ENCODE data around the gene TMEM132C.

Gene TMEM132C

DNA sequence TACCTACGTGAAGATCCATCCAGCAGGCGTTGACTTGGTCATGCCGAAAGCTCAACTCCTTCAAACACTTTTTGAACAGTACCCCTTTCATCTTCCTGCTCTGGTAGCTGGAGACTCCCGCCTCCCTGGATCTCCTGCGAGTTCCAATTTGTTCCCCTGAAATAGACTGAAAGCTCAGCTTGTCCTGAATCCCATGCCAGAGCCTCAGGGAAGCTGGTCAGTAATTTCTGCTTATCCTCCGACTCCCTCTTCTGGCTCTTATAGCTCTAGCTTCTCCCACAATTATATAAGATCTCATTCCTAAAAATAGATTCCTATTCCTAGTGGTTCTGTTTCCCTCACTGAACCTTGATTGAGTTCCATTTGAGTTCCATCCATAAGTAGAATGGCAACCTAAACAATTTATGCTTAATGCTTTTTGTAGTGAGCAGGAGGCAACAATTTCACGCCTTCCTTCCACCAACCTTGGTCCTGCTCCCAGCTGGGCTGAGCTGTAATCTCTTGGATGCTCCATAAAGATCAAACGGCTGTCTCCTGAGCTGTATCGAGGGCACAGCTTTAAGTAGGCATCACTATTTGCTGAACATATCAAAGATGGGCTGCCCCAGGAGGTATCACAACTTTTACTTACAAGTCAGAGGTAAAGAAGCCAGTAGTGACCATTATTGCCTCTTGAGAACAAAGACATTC is 8.0 kb upstream of the TMEM132C start:
- TF ChIP-seq SIN3A (IDR thresholded peaks at IDR 0.05; ENCODE audit: borderline replicate concordance, insufficient read depth, low read length): no peak
- TF ChIP-seq TAF1 (IDR thresholded peaks at IDR 0.05; ENCODE audit: borderline replicate concordance, insufficient read depth, low read length): no peak
- no peak for TF ChIP-seq FOXP2 (optimal IDR thresholded peaks at IDR 0.05; ENCODE audit: borderline replicate concordance, extremely low read depth, extremely low read length, insufficient read depth)
- TF ChIP-seq POLR2AphosphoS5 (IDR thresholded peaks at IDR 0.05; ENCODE audit: low read depth, low read length): no peak
- TF ChIP-seq, protein P1, sequence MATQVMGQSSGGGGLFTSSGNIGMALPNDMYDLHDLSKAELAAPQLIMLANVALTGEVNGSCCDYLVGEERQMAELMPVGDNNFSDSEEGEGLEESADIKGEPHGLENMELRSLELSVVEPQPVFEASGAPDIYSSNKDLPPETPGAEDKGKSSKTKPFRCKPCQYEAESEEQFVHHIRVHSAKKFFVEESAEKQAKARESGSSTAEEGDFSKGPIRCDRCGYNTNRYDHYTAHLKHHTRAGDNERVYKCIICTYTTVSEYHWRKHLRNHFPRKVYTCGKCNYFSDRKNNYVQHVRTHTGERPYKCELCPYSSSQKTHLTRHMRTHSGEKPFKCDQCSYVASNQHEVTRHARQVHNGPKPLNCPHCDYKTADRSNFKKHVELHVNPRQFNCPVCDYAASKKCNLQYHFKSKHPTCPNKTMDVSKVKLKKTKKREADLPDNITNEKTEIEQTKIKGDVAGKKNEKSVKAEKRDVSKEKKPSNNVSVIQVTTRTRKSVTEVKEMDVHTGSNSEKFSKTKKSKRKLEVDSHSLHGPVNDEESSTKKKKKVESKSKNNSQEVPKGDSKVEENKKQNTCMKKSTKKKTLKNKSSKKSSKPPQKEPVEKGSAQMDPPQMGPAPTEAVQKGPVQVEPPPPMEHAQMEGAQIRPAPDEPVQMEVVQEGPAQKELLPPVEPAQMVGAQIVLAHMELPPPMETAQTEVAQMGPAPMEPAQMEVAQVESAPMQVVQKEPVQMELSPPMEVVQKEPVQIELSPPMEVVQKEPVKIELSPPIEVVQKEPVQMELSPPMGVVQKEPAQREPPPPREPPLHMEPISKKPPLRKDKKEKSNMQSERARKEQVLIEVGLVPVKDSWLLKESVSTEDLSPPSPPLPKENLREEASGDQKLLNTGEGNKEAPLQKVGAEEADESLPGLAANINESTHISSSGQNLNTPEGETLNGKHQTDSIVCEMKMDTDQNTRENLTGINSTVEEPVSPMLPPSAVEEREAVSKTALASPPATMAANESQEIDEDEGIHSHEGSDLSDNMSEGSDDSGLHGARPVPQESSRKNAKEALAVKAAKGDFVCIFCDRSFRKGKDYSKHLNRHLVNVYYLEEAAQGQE (IDR thresholded peaks at IDR 0.05; ENCODE audit: insufficient read depth in 1 of 2, low read depth in 2 of 2, low read length in 2 of 2): no peak

DNA sequence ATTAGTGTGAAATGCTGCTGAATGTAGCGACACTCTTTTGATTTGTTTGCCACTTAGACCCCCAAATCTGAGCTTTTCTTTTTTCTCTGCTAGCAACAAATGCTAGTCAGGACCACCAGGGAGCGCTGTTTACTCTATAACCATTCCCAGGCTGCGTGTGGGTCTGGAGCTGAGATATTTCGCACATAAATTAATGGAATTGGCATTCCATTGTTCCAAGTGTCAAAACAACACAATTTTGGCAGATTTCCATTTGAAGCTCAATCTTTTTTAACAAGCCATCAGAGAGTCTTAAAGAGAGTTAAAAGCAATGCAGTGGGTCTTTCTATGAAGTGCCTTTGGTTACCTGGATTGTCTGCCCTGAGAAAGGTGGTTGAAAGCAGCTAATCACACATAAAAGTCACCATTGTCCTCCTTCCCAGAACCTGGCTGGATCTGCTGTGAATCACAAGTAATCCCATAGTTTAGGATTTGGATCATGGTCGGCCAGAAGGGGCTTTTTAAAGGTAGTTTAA is 7.4 kb upstream of the TMEM132C start:
- TF ChIP-seq SIN3A (IDR thresholded peaks at IDR 0.05; ENCODE audit: borderline replicate concordance, insufficient read depth, low read length) (no peak), POLR2AphosphoS5 (IDR thresholded peaks at IDR 0.05; ENCODE audit: low read depth, low read length) (no peak)

DNA sequence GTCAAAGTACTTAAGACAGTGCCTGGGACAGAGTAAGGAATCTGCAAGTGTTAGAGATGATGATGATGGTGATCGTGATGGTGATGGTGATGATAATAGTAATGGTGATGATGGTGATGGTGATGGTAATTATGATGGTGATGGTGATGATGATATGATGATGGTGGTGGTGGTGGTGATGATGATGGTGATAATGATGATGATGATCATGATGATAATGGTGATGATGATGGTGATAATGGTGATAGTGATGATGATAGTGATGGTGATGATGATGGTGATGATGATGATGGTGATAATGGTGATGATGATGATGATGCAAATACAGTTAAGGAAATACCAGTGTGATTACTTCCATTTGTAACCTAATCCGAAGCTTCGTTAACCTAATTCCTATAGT is 5.2 kb upstream of the TMEM132C start:
- no peak for TF ChIP-seq FOXP2 (optimal IDR thresholded peaks at IDR 0.05; ENCODE audit: borderline replicate concordance, extremely low read depth, extremely low read length, insufficient read depth)
- no peak for TF ChIP-seq TAF1 (IDR thresholded peaks at IDR 0.05; ENCODE audit: borderline replicate concordance, insufficient read depth, low read length)
- TF ChIP-seq, protein P1 (IDR thresholded peaks at IDR 0.05; ENCODE audit: insufficient read depth in 1 of 2, low read depth in 2 of 2, low read length in 2 of 2): no peak
- no peak for TF ChIP-seq SIN3A (IDR thresholded peaks at IDR 0.05; ENCODE audit: borderline replicate concordance, insufficient read depth, low read length)
- no peak for TF ChIP-seq POLR2AphosphoS5 (IDR thresholded peaks at IDR 0.05; ENCODE audit: low read depth, low read length)

DNA sequence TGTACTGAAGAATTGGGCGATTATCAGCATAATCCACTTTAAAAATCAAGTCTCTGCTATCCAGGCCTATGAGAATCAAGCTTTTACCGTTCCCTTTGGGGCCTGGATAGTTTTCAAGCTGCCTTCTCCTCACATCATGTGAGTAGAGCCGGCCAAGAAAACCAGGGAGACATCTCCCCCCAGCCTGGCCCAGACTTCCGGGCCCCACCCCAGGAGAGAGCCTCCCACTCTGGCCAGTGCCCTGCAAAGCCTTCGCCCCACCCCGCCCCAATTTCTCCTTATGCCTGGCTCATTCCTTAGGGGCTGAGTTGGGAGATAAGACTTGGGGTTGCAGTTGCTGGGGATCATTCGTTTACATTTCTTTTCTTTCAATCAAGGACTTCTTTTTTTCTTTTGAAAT is 1.4 kb upstream of the TMEM132C start:
- no peak for TF ChIP-seq TAF1 (IDR thresholded peaks at IDR 0.05; ENCODE audit: borderline replicate concordance, insufficient read depth, low read length)
- TF ChIP-seq FOXP2 (optimal IDR thresholded peaks at IDR 0.05; ENCODE audit: borderline replicate concordance, extremely low read depth, extremely low read length, insufficient read depth): no peak
- TF ChIP-seq, protein P1 (IDR thresholded peaks at IDR 0.05; ENCODE audit: insufficient read depth in 1 of 2, low read depth in 2 of 2, low read length in 2 of 2): no peak
- no peak for TF ChIP-seq SIN3A (IDR thresholded peaks at IDR 0.05; ENCODE audit: borderline replicate concordance, insufficient read depth, low read length)
- TF ChIP-seq POLR2AphosphoS5 (IDR thresholded peaks at IDR 0.05; ENCODE audit: low read depth, low read length): no peak

DNA sequence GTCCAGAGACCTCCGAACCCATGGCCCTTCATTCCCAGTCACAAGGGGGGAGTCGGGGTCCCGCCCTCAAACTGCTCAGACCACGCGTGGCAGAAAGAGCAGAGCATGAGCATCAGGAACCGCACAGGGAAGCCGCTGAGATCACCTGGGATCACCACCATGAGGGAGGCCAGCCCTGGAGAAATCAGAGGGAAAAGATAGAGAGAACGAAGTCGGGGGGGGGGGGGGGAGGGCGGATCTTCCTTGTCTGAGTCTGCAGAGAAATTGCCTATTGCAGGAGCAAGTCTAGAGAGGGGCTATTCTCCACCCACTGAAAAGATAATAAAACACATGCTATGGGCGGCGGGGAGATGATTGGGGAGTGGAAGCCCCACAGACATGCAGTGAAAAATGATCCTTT is 884 bp upstream of the TMEM132C start:
- TF ChIP-seq SIN3A (IDR thresholded peaks at IDR 0.05; ENCODE audit: borderline replicate concordance, insufficient read depth, low read length): no peak
- no peak for TF ChIP-seq FOXP2 (optimal IDR thresholded peaks at IDR 0.05; ENCODE audit: borderline replicate concordance, extremely low read depth, extremely low read length, insufficient read depth)
- no peak for TF ChIP-seq POLR2AphosphoS5 (IDR thresholded peaks at IDR 0.05; ENCODE audit: low read depth, low read length)

DNA sequence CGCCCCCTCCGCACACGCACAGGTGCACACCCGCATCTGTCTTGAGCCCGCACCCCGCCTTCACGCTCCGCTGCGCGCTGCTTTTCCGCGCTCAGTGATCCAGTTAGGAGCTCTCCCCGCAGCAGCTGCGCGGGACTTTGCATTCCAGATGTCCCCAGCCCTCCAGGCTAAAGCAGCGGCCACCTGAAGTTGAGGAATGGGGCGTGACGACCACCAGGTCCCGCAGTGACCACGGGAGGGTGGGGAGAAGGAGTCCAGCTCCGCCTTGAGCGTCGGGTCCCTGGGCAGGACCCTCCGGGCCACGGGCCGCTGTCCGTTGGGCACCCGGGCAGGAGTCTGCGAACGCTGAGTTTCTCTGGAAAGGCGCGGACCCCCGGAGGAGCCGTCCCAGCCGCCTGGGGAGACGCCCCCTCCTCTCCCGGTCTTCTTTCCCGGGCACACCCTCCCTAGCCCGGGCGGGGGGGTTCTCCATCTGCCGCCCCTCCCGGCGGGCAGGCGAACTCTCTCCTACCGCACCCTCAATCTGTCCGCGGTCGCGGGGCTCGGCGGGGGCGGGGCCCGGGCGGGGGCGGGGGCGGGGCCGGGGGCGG is 334 bp upstream of the TMEM132C start:
- TF ChIP-seq TAF1 (IDR thresholded peaks at IDR 0.05; ENCODE audit: borderline replicate concordance, insufficient read depth, low read length): no peak
- no peak for TF ChIP-seq SIN3A (IDR thresholded peaks at IDR 0.05; ENCODE audit: borderline replicate concordance, insufficient read depth, low read length)
